GM20000 (cell line): ENCODE results near the gene LPP.

Experiments
- DNase-seq: peaks from one replicate; pipeline ENCODE4 v3.0.0; 2012; ENCODE audit warnings: low spot score
- CTCF ChIP-seq: IDR thresholded peaks from 2 replicates; pipeline ENCODE4 v1.5.1; 2012; ENCODE audit warnings: mild to moderate bottlenecking, control low read depth; ENCODE audit errors: extremely low read depth, missing control alignments

LPP gene

DNA sequence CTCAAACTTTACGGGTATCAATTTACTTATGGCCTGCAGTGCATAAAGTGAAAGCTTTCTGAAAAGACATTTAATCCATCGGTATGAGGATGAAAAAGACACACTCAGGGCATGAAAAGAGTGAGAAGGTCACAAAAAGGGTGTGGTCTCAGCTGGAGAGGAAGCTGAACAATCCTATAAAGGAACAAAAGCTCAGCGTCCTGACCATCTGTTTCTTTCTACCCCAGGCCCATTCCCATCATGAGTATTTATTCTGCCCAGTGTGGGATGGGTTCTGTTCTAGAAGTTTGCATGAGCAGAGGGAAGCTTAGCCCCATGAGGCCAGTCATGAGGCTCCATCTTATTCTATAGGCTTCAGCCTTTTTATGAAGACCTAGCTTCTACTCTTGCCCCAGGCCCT, 144.6 kb downstream of the LPP start:
- DNase-seq: no peak
- TF ChIP-seq CTCF: no peak

GRCh38 chr3:188299068-188299467, 145.1 kb downstream of the LPP start:
- DNase-seq: no peak
- TF ChIP-seq CTCF: no peak

DNA sequence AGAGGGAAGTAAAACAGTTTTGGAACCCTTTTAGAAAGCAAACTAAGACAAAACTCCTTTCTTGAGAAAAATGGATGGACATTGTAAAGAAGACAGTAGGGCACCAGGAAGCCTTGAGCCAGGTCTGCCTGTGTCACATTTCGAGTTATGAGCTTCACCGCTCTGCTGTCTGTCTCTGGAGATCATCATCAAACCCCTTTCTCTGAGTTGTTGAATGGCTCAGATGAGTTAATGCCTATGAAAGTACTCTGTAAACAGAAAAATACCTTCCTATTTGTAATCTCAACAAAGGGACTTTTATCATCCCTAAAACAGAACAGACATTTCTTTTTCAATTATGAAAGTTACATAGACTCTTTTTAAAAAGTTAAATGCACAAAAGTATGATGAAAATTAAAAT, 145.8 kb downstream of the LPP start:
- no peak for DNase-seq
- TF ChIP-seq CTCF: no peak

DNA sequence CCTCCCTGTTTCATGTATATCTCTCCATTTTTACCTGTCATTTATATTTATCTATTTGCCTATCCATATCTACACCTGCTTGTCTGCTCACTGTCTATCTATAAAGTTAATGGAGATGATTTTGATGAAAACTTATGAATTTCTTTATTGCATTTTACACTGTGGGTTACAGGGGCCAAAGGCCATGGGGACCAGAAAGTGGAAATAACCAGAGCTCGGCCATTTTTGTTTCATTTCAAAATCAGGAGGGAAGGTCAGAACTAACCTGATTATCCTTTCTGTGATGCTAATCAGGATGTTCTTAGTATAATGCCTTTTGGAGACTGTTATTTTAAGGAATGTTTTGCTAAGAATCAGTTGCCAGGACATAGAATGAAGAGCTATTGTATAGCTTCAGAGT, 147.2 kb downstream of the LPP start:
- DNase-seq: no peak

GRCh38 chr3:188303286-188303799, 149.4 kb downstream of the LPP start:
- no peak for TF ChIP-seq CTCF
- no peak for DNase-seq

More for the DNA sequence above, 147.2 kb downstream of the LPP start:
- no peak for TF ChIP-seq CTCF

GRCh38 chr3:188303823-188304222, 149.9 kb downstream of the LPP start:
- TF ChIP-seq CTCF: no peak
- DNase-seq: no peak

DNA sequence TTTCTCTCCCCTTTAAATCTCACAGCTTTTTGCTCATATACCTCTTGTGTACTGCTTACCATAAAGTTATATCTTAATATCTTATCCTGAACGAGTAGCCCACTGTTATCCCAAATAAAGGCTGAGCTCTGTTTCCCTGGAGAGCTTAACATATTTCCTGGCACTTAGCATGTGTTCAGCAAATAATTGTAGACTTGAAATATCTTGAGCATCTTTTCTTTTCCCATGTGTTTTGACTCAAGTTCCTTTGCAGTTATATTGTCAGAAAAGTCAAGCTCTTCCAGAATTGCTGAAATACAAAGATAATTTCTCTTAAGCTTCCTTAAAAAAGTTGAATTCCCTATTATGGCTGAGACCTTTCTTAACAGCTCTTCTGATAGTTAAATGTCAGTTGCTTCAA, 150.5 kb downstream of the LPP start:
- DNase-seq: no peak
- TF ChIP-seq CTCF: no peak
